Effector memory CD4-positive, alpha-beta T cell (primary cell): ENCODE measurements around the gene PRR5.

Source experiments
- DNase-seq, 3 donors: peaks; one replicate each; pipeline ENCODE4 v3.0.0-alpha.2; 2020
- H3K27ac ChIP-seq: 2 replicates; pipeline ENCODE4 v1.7.0; 2013; ENCODE audit warnings: mild to moderate bottlenecking, low read length, moderate library complexity; ENCODE audit not compliant: insufficient read depth, poor library complexity, severe bottlenecking
- H3K27me3 ChIP-seq: replicated peaks from 2 replicates; pipeline ENCODE4 v1.7.0; 2013; ENCODE audit warnings: mild to moderate bottlenecking, low read length; ENCODE audit not compliant: insufficient read depth, control insufficient read depth, poor library complexity, severe bottlenecking
- H3K36me3 ChIP-seq: 2 replicates; pipeline ENCODE4 v1.7.0; 2013; ENCODE audit warnings: mild to moderate bottlenecking, low read length, moderate library complexity; ENCODE audit not compliant: control insufficient read depth, insufficient read depth
- H3K4me1 ChIP-seq: 2 replicates; pipeline ENCODE4 v1.7.0; 2013; ENCODE audit warnings: low read length, mild to moderate bottlenecking; ENCODE audit not compliant: control insufficient read depth, insufficient read depth, poor library complexity, severe bottlenecking
- H3K4me3 ChIP-seq: 2 replicates; pipeline ENCODE4 v1.7.0; 2013; ENCODE audit warnings: low read length, low read depth, mild to moderate bottlenecking; ENCODE audit not compliant: insufficient read depth, poor library complexity, severe bottlenecking
- H3K9me3 ChIP-seq: 2 replicates; pipeline ENCODE4 v1.7.0; 2013; ENCODE audit warnings: mild to moderate bottlenecking, low read length, moderate library complexity; ENCODE audit not compliant: control insufficient read depth

Gene PRR5

GRCh38 chr22:44711690-44712555 is 9.9 kb downstream of the PRR5 start:
- H3K4me3 ChIP-seq, result no peak overlapping the region
- no peak overlapping the region for H3K27ac ChIP-seq
- DNase-seq, result no peak
- no peaks in the 10 kb centered on the region for H3K9me3 ChIP-seq
- H3K4me1 ChIP-seq, result peaks cover 4% of the 10 kb centered on the region
- no peaks in the 10 kb centered on the region for H3K36me3 ChIP-seq
- H3K27me3 ChIP-seq, result no peaks in the 10 kb centered on the region

GRCh38 chr22:44712962-44713361 is 11.0 kb downstream of the PRR5 start:
- Histone ChIP-seq H3K27ac (no peak overlapping the region), H3K4me3 (no peak overlapping the region)

GRCh38 chr22:44714703-44715350 is 12.8 kb downstream of the PRR5 start:
- no peaks in the 10 kb centered on the region for H3K9me3 ChIP-seq
- no peak overlapping the region for H3K4me3 ChIP-seq
- peaks cover 7% of the 10 kb centered on the region for H3K4me1 ChIP-seq
- no peak overlapping the region for H3K27ac ChIP-seq
- DNase-seq, result no peak
- H3K27me3 ChIP-seq, result no peaks in the 10 kb centered on the region
- no peaks in the 10 kb centered on the region for H3K36me3 ChIP-seq

More at GRCh38 chr22:44712962-44713361, 11.0 kb downstream of the PRR5 start:
- no peaks in the 10 kb centered on the region for H3K27me3 ChIP-seq
- H3K36me3 ChIP-seq, result no peaks in the 10 kb centered on the region
- H3K9me3 ChIP-seq, result no peaks in the 10 kb centered on the region
- H3K4me1 ChIP-seq, result peaks cover 4% of the 10 kb centered on the region
- DNase-seq, result no peak

DNA sequence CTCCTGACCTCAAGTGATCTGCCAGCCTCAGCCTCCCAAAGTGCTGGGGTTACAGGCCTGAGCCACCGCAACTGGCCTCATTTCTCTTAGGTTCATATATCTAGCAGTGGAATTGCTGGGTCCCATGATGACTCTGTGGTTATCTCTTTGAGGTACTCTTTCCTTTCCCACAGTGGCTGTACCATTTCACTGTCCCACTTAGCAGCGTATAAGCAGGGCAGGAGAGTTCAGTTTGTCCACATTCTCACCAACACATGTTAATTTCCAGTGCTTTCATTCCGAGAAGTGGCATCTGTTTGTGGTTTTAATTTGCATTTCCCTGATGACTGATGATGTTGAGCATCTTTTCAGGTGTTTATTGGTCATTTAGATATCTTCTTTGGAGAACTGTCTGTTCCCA is 16.4 kb downstream of the PRR5 start:
- H3K4me1 ChIP-seq, result peaks cover 3% of the 10 kb centered on the region
- H3K36me3 ChIP-seq, result peaks cover 8% of the 10 kb centered on the region

GRCh38 chr22:44719586-44720368 is 17.8 kb downstream of the PRR5 start:
- peaks cover 8% of the 10 kb centered on the region for H3K36me3 ChIP-seq
- no peaks in the 10 kb centered on the region for H3K27me3 ChIP-seq
- H3K4me1 ChIP-seq, result peaks cover 3% of the 10 kb centered on the region
- H3K9me3 ChIP-seq, result no peaks in the 10 kb centered on the region
- no peak for DNase-seq
- H3K27ac ChIP-seq, result no peak overlapping the region
- H3K4me3 ChIP-seq, result no peak overlapping the region

More for the DNA sequence above, 16.4 kb downstream of the PRR5 start:
- DNase-seq, result no peak
- H3K9me3 ChIP-seq, result no peaks in the 10 kb centered on the region
- no peak overlapping the region for H3K27ac ChIP-seq
- no peaks in the 10 kb centered on the region for H3K27me3 ChIP-seq
- H3K4me3 ChIP-seq, result no peak overlapping the region

DNA sequence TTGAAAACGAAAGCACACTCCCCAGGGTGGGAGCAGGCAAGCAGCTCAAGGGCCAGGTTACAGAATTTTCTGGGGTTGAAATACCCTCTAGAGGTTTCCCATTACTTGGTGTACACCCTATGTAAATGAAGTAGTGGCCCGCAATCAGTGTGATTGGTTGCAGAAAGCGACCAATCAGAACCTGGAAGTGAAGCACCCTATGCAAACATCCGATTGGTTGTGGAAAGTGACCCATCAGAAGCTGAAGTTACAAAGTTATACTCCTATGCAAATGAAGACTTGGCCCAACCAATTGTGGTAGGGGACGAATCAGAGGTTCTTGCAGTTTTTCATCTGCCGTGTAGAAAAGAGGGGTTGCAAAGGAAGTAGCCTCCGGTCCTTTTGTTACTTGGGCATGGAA is 19.2 kb downstream of the PRR5 start:
- Histone ChIP-seq H3K27me3 (no peaks in the 10 kb centered on the region), H3K4me1 (peaks cover 3% of the 10 kb centered on the region), H3K9me3 (no peaks in the 10 kb centered on the region), H3K27ac (no peak overlapping the region), H3K36me3 (peaks cover 8% of the 10 kb centered on the region), H3K4me3 (no peak overlapping the region)
- no peak for DNase-seq

- Histone ChIP-seq H3K36me3 (peaks cover 8% of the 10 kb centered on the region), H3K4me1 (peaks cover 3% of the 10 kb centered on the region), H3K27ac (no peak overlapping the region), H3K4me3 (no peak overlapping the region), H3K27me3 (no peaks in the 10 kb centered on the region), H3K9me3 (no peaks in the 10 kb centered on the region)
- no peak for DNase-seq
Measured at GRCh38 chr22:44722611-44723010, 20.6 kb downstream of the PRR5 start.

- H3K9me3 ChIP-seq, result no peaks in the 10 kb centered on the region
- H3K36me3 ChIP-seq, result peaks cover 16% of the 10 kb centered on the region
- H3K27ac ChIP-seq, result no peak overlapping the region
- no peaks in the 10 kb centered on the region for H3K27me3 ChIP-seq
- no peak overlapping the region for H3K4me3 ChIP-seq
- DNase-seq, result no peak
- H3K4me1 ChIP-seq, result peaks cover 4% of the 10 kb centered on the region
Measured at GRCh38 chr22:44723801-44724200, 21.8 kb downstream of the PRR5 start.

DNA sequence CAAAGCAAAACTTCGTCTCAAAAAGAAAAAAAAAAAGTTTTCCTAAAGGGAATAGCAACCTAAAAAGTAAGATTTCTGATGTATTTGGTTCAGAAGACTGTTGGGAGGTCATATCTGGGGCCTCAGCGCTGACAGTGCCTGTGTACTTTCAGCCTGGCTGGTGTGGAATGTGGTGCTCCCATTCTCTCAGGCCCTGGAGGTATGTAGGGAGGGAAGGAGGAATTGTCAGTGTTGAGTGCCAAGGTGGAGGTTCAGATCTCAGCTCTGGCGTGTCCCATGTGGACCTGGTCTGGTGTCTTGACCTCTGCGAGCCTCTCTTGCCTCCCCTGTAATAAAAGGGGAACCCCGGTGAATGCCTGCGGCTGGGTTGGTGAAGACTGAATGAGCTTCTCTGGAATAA is 22.4 kb downstream of the PRR5 start:
- DNase-seq, result no peak
- H3K27ac ChIP-seq, result no peak overlapping the region
- H3K27me3 ChIP-seq, result no peaks in the 10 kb centered on the region
- peaks cover 4% of the 10 kb centered on the region for H3K4me1 ChIP-seq
- no peak overlapping the region for H3K4me3 ChIP-seq
- no peaks in the 10 kb centered on the region for H3K9me3 ChIP-seq
- H3K36me3 ChIP-seq, result peaks cover 21% of the 10 kb centered on the region
